HepG2 (cell line): ENCODE measurements around the gene RACGAP1. TPM values are rescaled to one million over a fixed set of nuclear protein-coding genes. Genes with fewer than 3 reads are reported as not detected.

Source experiments
- ATAC-seq: fragments of 200-7000 bp; cut with Tn5 transposase; 3 replicates; pipeline ENCODE4 v1.9.1; 2020; ENCODE audit warnings: mild to moderate bottlenecking, moderate library complexity
- BruUV-seq: library from RNA; stranded (reverse); fragments of 400-500 nt; replicated peaks from 2 replicates; lab custom pipeline; 2021; lab: Mats Ljungman, UMichigan
- CTCF ChIA-PET: fragments of 300-600 bp; formaldehyde crosslinking; extraction: SDS; loops from one replicate; lab custom pipeline; 2021; ENCODE audit warnings: low total read pairs, inconsistent platforms, low intra/inter-chr PET ratio; lab: Yijun Ruan, JAX
- POLR2A ChIA-PET: fragments of 350-600 bp; sonication (Branson Sonifier 250); formaldehyde crosslinking; loops from one replicate; lab custom pipeline; 2020; ENCODE audit warnings: antibody characterized with exemption, inconsistent platforms; lab: Yijun Ruan, JAX
- DNase-seq: peaks from one replicate; pipeline ENCODE4 v3.0.0-alpha.2; 2015; ENCODE audit warnings: low spot score
- FAIRE-seq: peaks from 3 replicates; lab custom pipeline; 2011; peaks lifted over from hg19 to GRCh38; lab: Jason Lieb, UNC
- H2AFZ ChIP-seq: one replicate; pipeline ENCODE4 v1.6.1; 2011; ENCODE audit warnings: low read length, inconsistent platforms
- H3K27ac ChIP-seq: fragments of 300-600 bp; 3 replicates; pipeline ENCODE4 v1.8.0; 2011; ENCODE audit warnings: mixed run types, mild to moderate bottlenecking, mixed read lengths, low read length, inconsistent platforms; ENCODE audit not compliant: insufficient read depth; ENCODE audit errors: extremely low read length
- H3K27me3 ChIP-seq, 2 experiments: fragments of 200-600 bp in 1 of 2; 2 replicates in 1 of 2; 3 replicates in 1 of 2; pipeline versions ENCODE4 v1.6.0 to v1.8.0; 2011; ENCODE audit warnings: low read length in 2 of 2, mild to moderate bottlenecking in 2 of 2, moderate library complexity in 2 of 2, inconsistent platforms in 1 of 2; ENCODE audit not compliant: insufficient read depth in 2 of 2, control insufficient read depth in 1 of 2
- H3K36me3 ChIP-seq, 2 experiments: fragments of 200-600 bp in 1 of 2; replicated peaks in 1 of 2; 2 replicates in 1 of 2; 3 replicates in 1 of 2; pipeline versions ENCODE4 v1.5.1 to v1.8.0; 2011; ENCODE audit warnings: low read length in 2 of 2, inconsistent platforms in 1 of 2; ENCODE audit not compliant: insufficient read depth in 2 of 2, control insufficient read depth in 1 of 2
- H3K4me1 ChIP-seq: 2 replicates; pipeline ENCODE4 v1.5.1; 2012; ENCODE audit warnings: low read length, inconsistent platforms; ENCODE audit not compliant: insufficient read depth
- H3K4me2 ChIP-seq: 2 replicates; pipeline ENCODE4 v1.6.0; 2011; ENCODE audit warnings: low read depth, low read length, inconsistent platforms
- H3K4me3 ChIP-seq, 3 experiments: fragments of 200-600 bp in 1 of 3; sonication (generic), shearing (Covaris generic) in 1 of 3; replicated peaks in 1 of 3; 2 replicates each; pipeline ENCODE4 v1.5.1; 2011 to 2016; ENCODE audit warnings: low read length in 3 of 3, inconsistent platforms in 2 of 3, low read depth in 2 of 3, mild to moderate bottlenecking in 2 of 3, control low read depth in 1 of 3, mixed read lengths in 1 of 3; ENCODE audit not compliant: insufficient read depth in 1 of 3
- H3K79me2 ChIP-seq: one replicate; pipeline ENCODE4 v1.6.1; 2011; ENCODE audit warnings: low read length, inconsistent platforms; ENCODE audit not compliant: insufficient read depth
- H3K9ac ChIP-seq: 2 replicates; pipeline ENCODE4 v1.6.0; 2011; ENCODE audit warnings: mild to moderate bottlenecking, low read depth, low read length, inconsistent platforms; ENCODE audit not compliant: insufficient read depth
- H3K9me3 ChIP-seq: 2 replicates; pipeline ENCODE4 v1.5.1; 2012; ENCODE audit warnings: mild to moderate bottlenecking, low read length
- H4K20me1 ChIP-seq: 2 replicates; pipeline ENCODE4 v1.6.0; 2011; ENCODE audit warnings: inconsistent platforms, mild to moderate bottlenecking, low read length, moderate library complexity; ENCODE audit not compliant: insufficient read depth
- DNMT1 ChIP-seq: sonication (generic); formaldehyde crosslinking; IDR thresholded peaks from 2 replicates; pipeline ENCODE4 v1.5.1; 2020; ENCODE audit warnings: mild to moderate bottlenecking, missing genetic modification reagents
- FOXA3 ChIP-seq: IDR thresholded peaks from 2 replicates; pipeline ENCODE4 v1.6.1; 2016; ENCODE audit warnings: missing genetic modification reagents, missing compliant biosample characterization
- FUBP1 ChIP-seq: sonication (generic); formaldehyde crosslinking; IDR thresholded peaks from 2 replicates; pipeline ENCODE4 v1.5.1; 2020; ENCODE audit warnings: missing genetic modification reagents, mild to moderate bottlenecking, borderline replicate concordance
- HOXA3 ChIP-seq: sonication (generic); formaldehyde crosslinking; IDR thresholded peaks from 2 replicates; pipeline ENCODE4 v1.5.0; 2020; ENCODE audit warnings: missing genetic modification reagents
- KAT2B ChIP-seq: fragments of 150-350 bp; IDR thresholded peaks from 2 replicates; pipeline ENCODE4 v1.6.1; 2014; ENCODE audit warnings: low read depth, low read length, borderline replicate concordance
- MXD4 ChIP-seq: IDR thresholded peaks from 2 replicates; pipeline ENCODE4 v1.6.1; 2016; ENCODE audit warnings: mild to moderate bottlenecking, missing biosample characterization, missing genetic modification reagents
- PAF1 ChIP-seq: IDR thresholded peaks from 2 replicates; pipeline ENCODE4 v1.6.1; 2016; ENCODE audit warnings: missing genetic modification reagents, missing compliant biosample characterization
- ZMYM2 ChIP-seq: sonication (generic); formaldehyde crosslinking; IDR thresholded peaks from 2 replicates; pipeline ENCODE4 v1.8.0; 2022; ENCODE audit warnings: mild to moderate bottlenecking, missing genetic modification reagents
- ZNF224 ChIP-seq: sonication (generic); formaldehyde crosslinking; IDR thresholded peaks from 2 replicates; pipeline ENCODE4 v1.5.0; 2020; ENCODE audit warnings: mild to moderate bottlenecking, missing genetic modification reagents
- ZNF367 ChIP-seq: sonication (generic); formaldehyde crosslinking; IDR thresholded peaks from 2 replicates; pipeline ENCODE4 v1.4.0; 2020; ENCODE audit warnings: missing genetic modification reagents, borderline replicate concordance
- ZNF407 ChIP-seq: sonication (generic); formaldehyde crosslinking; IDR thresholded peaks from one replicate; pipeline ENCODE4 v1.5.1; 2020; ENCODE audit warnings: mild to moderate bottlenecking, missing genetic modification reagents; ENCODE audit errors: not compliant biosample characterization
- ZNF513 ChIP-seq: sonication (generic); formaldehyde crosslinking; conservative IDR thresholded peaks from 2 replicates; pipeline ENCODE4 v1.5.0; 2020; ENCODE audit warnings: missing genetic modification reagents
- ZNF83 ChIP-seq: sonication (generic); formaldehyde crosslinking; IDR thresholded peaks from 2 replicates; pipeline ENCODE4 v1.4.0; 2020; ENCODE audit warnings: missing genetic modification reagents, mild to moderate bottlenecking, borderline replicate concordance
- whole genome bisulfite sequencing: methylation state at CpG from one replicate; pipeline ENCODE4 v1.1.6; 2017; ENCODE audit warnings: low lambda C conversion rate; 5-methylcytosine and 5-hydroxymethylcytosine counted together
- in situ Hi-C: cut with HindIII; loops from 2 replicates; pipeline ENCODE4 v1.10.0; 2017; ENCODE audit warnings: low pct_unique_long_range_greater_than_20kb; ENCODE audit not compliant: extremely low pct_ligation_motif_present
- intact Hi-C: fragments of 100-400 bp; cut with micrococcal nuclease; formaldehyde crosslinking; loops from one replicate; pipeline ENCODE4 v1.10.0; 2022; ENCODE audit not compliant: unreplicated experiment
- polyA plus RNA-seq, 8 experiments: library from polyadenylated mRNA; depleted of rRNA in 3 of 8; stranded (reverse) in 7 of 8; unstranded in 1 of 8; fragments of >200 nt; fragmentation: Illumina TruSeq in 4 of 8; extraction: Trizol in 4 of 8; gene quantifications; 2 replicates each; pipeline versions ENCODE4 v1.2.1 to v1.2.3, GENCODE V29; 2011 to 2016; ENCODE audit warnings: low read depth in 4 of 8, missing spikeins in 1 of 8, mixed read lengths in 1 of 8; ENCODE audit not compliant: insufficient read depth in 1 of 8
- total RNA-seq, 5 experiments: library from RNA; depleted of rRNA; stranded (reverse); fragments of >200 nt; fragmentation: Illumina TruSeq; extraction: Trizol; gene quantifications; 2 replicates each; pipeline ENCODE4 v1.2.3, GENCODE V29; 2016; ENCODE audit warnings: low read depth in 1 of 5

The RACGAP1 gene
- total and polyA plus RNA-seq, 2 of the 13 experiments (the other 11 are each of a cell fraction or from before 2014, with no cell fraction given): 16.7 to 57.9 TPM

GRCh38 chr12:50032515-50032853, 7.2 kb upstream of the RACGAP1 start:
- Histone ChIP-seq H3K9ac (no peak overlapping the region), H3K4me3 (no peak overlapping the region), H3K9me3 (no peaks in the 10 kb centered on the region), H3K4me2 (no peak overlapping the region), H3K27me3 (peaks cover 0 to 1% of the 10 kb centered on the region in 2 experiments; a peak in 1 of 5 replicates), H3K4me1 (peaks cover 31% of the 10 kb centered on the region), H3K36me3 (no peaks in the 10 kb centered on the region), H3K79me2 (no peaks in the 10 kb centered on the region), H4K20me1 (no peaks in the 10 kb centered on the region), H3K27ac (no peak overlapping the region), H2AFZ (no peak overlapping the region)
- FAIRE-seq (no peak), ATAC-seq (no peak), DNase-seq (no peak)
- POLR2A ChIA-PET: interaction anchor here (0.8 kb wide), 1 partner anchor 68 kb away, joined by 3 read pairs; no protein-coding TSS in a partner anchor
- 83% methylated on average over 20 of the region's 21 CpGs for WGBS
- no TSS peak for BruUV-seq
- intact Hi-C loops: no loop called here
- in situ Hi-C loops: no loop called here
- CTCF ChIA-PET: no interaction called here
- TF ChIP-seq ZNF83: no peak
- no peak for TF ChIP-seq FOXA3 (CRISPR knock-in tag)
- TF ChIP-seq PAF1: no peak
- TF ChIP-seq ZMYM2 (CRISPR knock-in tag): no peak
- TF ChIP-seq KAT2B: no peak
- no peak for TF ChIP-seq ZNF513 (CRISPR knock-in tag)
- TF ChIP-seq MXD4 (CRISPR knock-in tag): no peak
- TF ChIP-seq ZNF367 (CRISPR knock-in tag): no peak
- TF ChIP-seq DNMT1 (CRISPR knock-in tag): no peak
- TF ChIP-seq FUBP1 (CRISPR knock-in tag): no peak
- TF ChIP-seq HOXA3 (CRISPR knock-in tag): no peak
- TF ChIP-seq ZNF224: no peak
- no peak for TF ChIP-seq ZNF407 (CRISPR knock-in tag)
